SU-DHL-6 (cell line): ENCODE measurements around the gene HTD2.

Source experiments
- H2AFZ ChIP-seq: fragments of 200-600 bp; sonication (generic); 2 replicates; pipeline ENCODE4 v1.6.1; 2014; ENCODE audit warnings: low read depth, mild to moderate bottlenecking, moderate library complexity, mixed read lengths, antibody characterized with exemption, low read length; ENCODE audit not compliant: severe bottlenecking
- H3F3A ChIP-seq: fragments of 200-600 bp; shearing (Covaris generic); 2 replicates; pipeline ENCODE4 v1.6.0; 2016; ENCODE audit warnings: antibody characterized with exemption, mild to moderate bottlenecking; ENCODE audit not compliant: insufficient read depth
- H3K27ac ChIP-seq: fragments of 200-600 bp; sonication (generic); 2 replicates; pipeline ENCODE4 v1.5.1; 2016; ENCODE audit warnings: low read depth, mild to moderate bottlenecking, low read length, moderate library complexity, mixed read lengths
- H3K27me3 ChIP-seq: fragments of 200-600 bp; sonication (generic), shearing (Covaris generic); 2 replicates; pipeline ENCODE4 v1.6.0; 2014; ENCODE audit warnings: mild to moderate bottlenecking, low read length
- H3K36me3 ChIP-seq: fragments of 200-600 bp; sonication (generic); 2 replicates; pipeline ENCODE4 v1.6.1; 2014; ENCODE audit warnings: mild to moderate bottlenecking, low read length, mixed read lengths
- H3K4me2 ChIP-seq: fragments of 300-600, 200-600 bp; shearing (Covaris generic), sonication (generic); 2 replicates; pipeline ENCODE4 v1.6.0; 2014; ENCODE audit warnings: low read length, low read depth, mild to moderate bottlenecking; ENCODE audit not compliant: poor library complexity, severe bottlenecking
- H3K4me3 ChIP-seq: fragments of 200-600 bp; sonication (generic); 2 replicates; pipeline ENCODE4 v1.5.1; 2014; ENCODE audit warnings: antibody characterized with exemption, low read length, mild to moderate bottlenecking, mixed read lengths; ENCODE audit not compliant: insufficient read depth, poor library complexity, severe bottlenecking
- H3K79me2 ChIP-seq: fragments of 200-600 bp; sonication (generic); 2 replicates; pipeline ENCODE4 v1.6.1; 2014; ENCODE audit warnings: mild to moderate bottlenecking, low read length, moderate library complexity; ENCODE audit not compliant: insufficient read depth
- H3K9ac ChIP-seq: fragments of 200-600 bp; sonication (generic); 2 replicates; pipeline ENCODE4 v1.7.0; 2014; ENCODE audit warnings: mild to moderate bottlenecking, low read length
- H3K9me2 ChIP-seq: fragments of 200-600 bp; sonication (generic); replicated peaks from 2 replicates; pipeline ENCODE4 v1.6.1; 2014; ENCODE audit warnings: low read length; ENCODE audit not compliant: insufficient read depth
- H3K9me3 ChIP-seq: fragments of 200-600 bp; sonication (generic); 2 replicates; pipeline ENCODE4 v1.6.1; 2014; ENCODE audit warnings: low read length, mixed read lengths; ENCODE audit not compliant: insufficient read depth
- H4K20me1 ChIP-seq: fragments of 200-600 bp; sonication (generic); 2 replicates; pipeline ENCODE4 v1.6.1; 2014; ENCODE audit warnings: low read depth, mild to moderate bottlenecking, antibody characterized with exemption, low read length, moderate library complexity, mixed read lengths
- CTCF ChIP-seq: fragments of 200-600 bp; sonication (generic); IDR thresholded peaks from one replicate; pipeline ENCODE4 v1.5.1; 2017; ENCODE audit warnings: antibody characterized with exemption, mild to moderate bottlenecking, low read length, moderate library complexity; ENCODE audit not compliant: insufficient read depth, poor library complexity, severe bottlenecking
- EZH2phosphoT487 ChIP-seq: fragments of 200-600 bp; sonication (generic), shearing (Covaris generic); conservative IDR thresholded peaks from 2 replicates; pipeline ENCODE4 v1.6.1; 2018; ENCODE audit warnings: mild to moderate bottlenecking, antibody characterized with exemption, low read length, moderate library complexity, mixed read lengths

Gene HTD2

GRCh38 chr3:58291671-58292338 lies 14.5 kb upstream of the HTD2 start:
- Histone ChIP-seq H3K36me3 (no peaks in the 10 kb centered on the region), H3K4me3 (no peak overlapping the region), H3K4me2 (no peak overlapping the region), H3K9me3 (no peaks in the 10 kb centered on the region), H3K79me2 (no peaks in the 10 kb centered on the region), H3K9me2 (no peaks in the 10 kb centered on the region), H4K20me1 (no peaks in the 10 kb centered on the region), H3K9ac (no peak overlapping the region), H2AFZ (no peak overlapping the region), H3F3A (no peaks in the 10 kb centered on the region), H3K27ac (no peak overlapping the region), H3K27me3 (no peaks in the 10 kb centered on the region)
- TF ChIP-seq EZH2phosphoT487 = no peak
- no peak for TF ChIP-seq CTCF

GRCh38 chr3:58292866-58293265 lies 13.5 kb upstream of the HTD2 start:
- H2AFZ ChIP-seq = no peak overlapping the region
- no peak overlapping the region for H3K4me2 ChIP-seq
- H4K20me1 ChIP-seq = no peaks in the 10 kb centered on the region
- no peaks in the 10 kb centered on the region for H3K9me3 ChIP-seq
- TF ChIP-seq CTCF (no peak), EZH2phosphoT487 (no peak)
- H3K79me2 ChIP-seq = no peaks in the 10 kb centered on the region
- no peak overlapping the region for H3K9ac ChIP-seq
- H3K36me3 ChIP-seq = no peaks in the 10 kb centered on the region
- no peaks in the 10 kb centered on the region for H3K9me2 ChIP-seq
- no peaks in the 10 kb centered on the region for H3F3A ChIP-seq
- H3K27ac ChIP-seq = no peak overlapping the region
- no peaks in the 10 kb centered on the region for H3K27me3 ChIP-seq
- H3K4me3 ChIP-seq = no peak overlapping the region

GRCh38 chr3:58293516-58293915 lies 12.8 kb upstream of the HTD2 start:
- H3K4me3 ChIP-seq = no peak overlapping the region
- no peak overlapping the region for H3K27ac ChIP-seq
- TF ChIP-seq EZH2phosphoT487 (no peak), CTCF (no peak)
- H3K36me3 ChIP-seq = no peaks in the 10 kb centered on the region
- H2AFZ ChIP-seq = no peak overlapping the region
- no peaks in the 10 kb centered on the region for H3K9me3 ChIP-seq
- no peaks in the 10 kb centered on the region for H3F3A ChIP-seq
- no peaks in the 10 kb centered on the region for H3K27me3 ChIP-seq
- H3K79me2 ChIP-seq = no peaks in the 10 kb centered on the region
- no peaks in the 10 kb centered on the region for H3K9me2 ChIP-seq
- H3K9ac ChIP-seq = no peak overlapping the region
- no peak overlapping the region for H3K4me2 ChIP-seq
- no peaks in the 10 kb centered on the region for H4K20me1 ChIP-seq
